ENCODE results near the gene PDE4D.
A peak's percentile ranks its signal among the peaks of the same experiment; 100 is the strongest.

Gene PDE4D

GRCh38 chr5:59732806-59733205 lies 160.7 kb downstream of the PDE4D start:
- Histone ChIP-seq H4K91ac (ENCODE audit: low read depth, low read length, poor library complexity) (no peak overlapping the region), H2BK12ac (ENCODE audit: low read length) (no peak overlapping the region), H2AFZ (ENCODE audit: low read length) (no peak overlapping the region), H2BK120ac (ENCODE audit: low read depth, low read length) (no peak overlapping the region), H3K27me3 (ENCODE audit: control insufficient read depth in 3 of 3, insufficient read depth in 3 of 3, low read depth in 1 of 3, low read length in 3 of 3) (no peaks in the 10 kb centered on the region), H3K4me2 (ENCODE audit: insufficient read depth, low read length, poor library complexity, severe bottlenecking) (no peak overlapping the region), H3K4ac (ENCODE audit: low read length) (no peak overlapping the region), H3K18ac (ENCODE audit: low read length) (no peak overlapping the region), H3K4me1 (ENCODE audit: control insufficient read depth in 2 of 2, insufficient read depth in 1 of 2, low read depth in 1 of 2, low read length in 2 of 2) (peaks cover 3 to 10% of the 10 kb centered on the region in 2 donors), H2BK5ac (ENCODE audit: low read length) (no peak overlapping the region), H2BK15ac (ENCODE audit: low read length) (no peak overlapping the region), H3K14ac (ENCODE audit: low read length) (no peak overlapping the region), H3K4me3 (ENCODE audit: low read length in 2 of 2) (no peak overlapping the region), H3K23ac (ENCODE audit: low read depth, low read length, poor library complexity) (no peak overlapping the region), H3K36me3 (replicated peaks in 1 of 2; ENCODE audit: control insufficient read depth in 2 of 2, insufficient read depth in 2 of 2, low read length in 2 of 2) (no peaks in the 10 kb centered on the region), H3K9me3 (replicated peaks in 1 of 2; ENCODE audit: control insufficient read depth in 2 of 2, insufficient read depth in 1 of 2, low read depth in 1 of 2, low read length in 2 of 2) (no peaks in the 10 kb centered on the region), H3K9ac (ENCODE audit: low read depth, low read length, poor library complexity) (no peak overlapping the region), H3K27ac (replicated peaks; ENCODE audit: low read length) (no peak overlapping the region), H4K8ac (ENCODE audit: low read depth, low read length) (no peak overlapping the region), H2AK5ac (ENCODE audit: low read depth, low read length) (no peak overlapping the region), H3K79me1 (ENCODE audit: low read depth, low read length) (no peaks in the 10 kb centered on the region)
- DNase-seq (ENCODE audit: low spot score), result no peak

GRCh38 chr5:59732301-59732700 lies 161.2 kb downstream of the PDE4D start:
- Histone ChIP-seq H3K27ac (replicated peaks; ENCODE audit: low read length) (no peak overlapping the region), H3K4ac (ENCODE audit: low read length) (no peak overlapping the region), H4K91ac (ENCODE audit: low read depth, low read length, poor library complexity) (no peak overlapping the region), H3K14ac (ENCODE audit: low read length) (no peak overlapping the region), H3K4me3 (ENCODE audit: low read length in 2 of 2) (no peak overlapping the region), H2AK5ac (ENCODE audit: low read depth, low read length) (no peak overlapping the region), H4K8ac (ENCODE audit: low read depth, low read length) (no peak overlapping the region), H2BK5ac (ENCODE audit: low read length) (no peak overlapping the region), H3K9me3 (replicated peaks in 1 of 2; ENCODE audit: control insufficient read depth in 2 of 2, insufficient read depth in 1 of 2, low read depth in 1 of 2, low read length in 2 of 2) (no peaks in the 10 kb centered on the region), H2BK120ac (ENCODE audit: low read depth, low read length) (no peak overlapping the region), H3K9ac (ENCODE audit: low read depth, low read length, poor library complexity) (no peak overlapping the region), H3K4me2 (ENCODE audit: insufficient read depth, low read length, poor library complexity, severe bottlenecking) (no peak overlapping the region), H3K36me3 (replicated peaks in 1 of 2; ENCODE audit: control insufficient read depth in 2 of 2, insufficient read depth in 2 of 2, low read length in 2 of 2) (no peaks in the 10 kb centered on the region), H3K27me3 (ENCODE audit: control insufficient read depth in 3 of 3, insufficient read depth in 3 of 3, low read depth in 1 of 3, low read length in 3 of 3) (no peaks in the 10 kb centered on the region), H3K18ac (ENCODE audit: low read length) (no peak overlapping the region), H2AFZ (ENCODE audit: low read length) (peak overlapping the region; percentile 2), H2BK12ac (ENCODE audit: low read length) (no peak overlapping the region), H3K79me1 (ENCODE audit: low read depth, low read length) (no peaks in the 10 kb centered on the region), H3K4me1 (ENCODE audit: control insufficient read depth in 2 of 2, insufficient read depth in 1 of 2, low read depth in 1 of 2, low read length in 2 of 2) (peaks cover 3 to 10% of the 10 kb centered on the region in 2 donors), H3K23ac (ENCODE audit: low read depth, low read length, poor library complexity) (no peak overlapping the region), H2BK15ac (ENCODE audit: low read length) (no peak overlapping the region)
- no peak for DNase-seq (ENCODE audit: low spot score)
- no CpG with 5 or more reads among the region's 2 CpGs for WGBS, 2 donors (ENCODE audit: extremely low coverage in 2 of 2, insufficient read length in 2 of 2, insufficient replicate concordance in 1 of 2)

- WGBS, 2 donors (ENCODE audit: extremely low coverage in 2 of 2, insufficient read length in 2 of 2, insufficient replicate concordance in 1 of 2), result no CpG with 5 or more reads among the region's 1 CpG
- no peak for DNase-seq (ENCODE audit: low spot score)
- no peak overlapping the region for H3K27ac ChIP-seq (replicated peaks; ENCODE audit: low read length)
Measured at GRCh38 chr5:59731809-59732208, 161.7 kb downstream of the PDE4D start.

GRCh38 chr5:59729820-59730219 lies 163.7 kb downstream of the PDE4D start:
- H4K8ac ChIP-seq (ENCODE audit: low read depth, low read length), result no peak overlapping the region
- no peak overlapping the region for H3K27ac ChIP-seq (replicated peaks; ENCODE audit: low read length)
- WGBS, 2 donors (ENCODE audit: extremely low coverage in 2 of 2, insufficient read length in 2 of 2, insufficient replicate concordance in 1 of 2), result no CpG with 5 or more reads among the region's 2 CpGs
- no peak overlapping the region for H3K4ac ChIP-seq (ENCODE audit: low read length)
- no peak for DNase-seq (ENCODE audit: low spot score)
- H3K9ac ChIP-seq (ENCODE audit: low read depth, low read length, poor library complexity), result no peak overlapping the region
- no peak overlapping the region for H2BK12ac ChIP-seq (ENCODE audit: low read length)
- H3K4me2 ChIP-seq (ENCODE audit: insufficient read depth, low read length, poor library complexity, severe bottlenecking), result no peak overlapping the region
- H2BK5ac ChIP-seq (ENCODE audit: low read length), result no peak overlapping the region
- H4K91ac ChIP-seq (ENCODE audit: low read depth, low read length, poor library complexity), result no peak overlapping the region
- no peak overlapping the region for H2BK15ac ChIP-seq (ENCODE audit: low read length)
- no peaks in the 10 kb centered on the region for H3K9me3 ChIP-seq (replicated peaks in 1 of 2; ENCODE audit: control insufficient read depth in 2 of 2, insufficient read depth in 1 of 2, low read depth in 1 of 2, low read length in 2 of 2)
- no peak overlapping the region for H3K4me3 ChIP-seq (ENCODE audit: low read length in 2 of 2)
- no peak overlapping the region for H2BK120ac ChIP-seq (ENCODE audit: low read depth, low read length)
- no peaks in the 10 kb centered on the region for H3K27me3 ChIP-seq (ENCODE audit: control insufficient read depth in 3 of 3, insufficient read depth in 3 of 3, low read depth in 1 of 3, low read length in 3 of 3)
- H2AFZ ChIP-seq (ENCODE audit: low read length), result no peak overlapping the region
- H2AK5ac ChIP-seq (ENCODE audit: low read depth, low read length), result no peak overlapping the region
- H3K79me1 ChIP-seq (ENCODE audit: low read depth, low read length), result no peaks in the 10 kb centered on the region
- H3K14ac ChIP-seq (ENCODE audit: low read length), result no peak overlapping the region
- H3K36me3 ChIP-seq (replicated peaks in 1 of 2; ENCODE audit: control insufficient read depth in 2 of 2, insufficient read depth in 2 of 2, low read length in 2 of 2), result no peaks in the 10 kb centered on the region
- H3K4me1 ChIP-seq (ENCODE audit: control insufficient read depth in 2 of 2, insufficient read depth in 1 of 2, low read depth in 1 of 2, low read length in 2 of 2), result peaks cover 3 to 10% of the 10 kb centered on the region in 2 donors
- no peak overlapping the region for H3K18ac ChIP-seq (ENCODE audit: low read length)
- H3K23ac ChIP-seq (ENCODE audit: low read depth, low read length, poor library complexity), result no peak overlapping the region

More at GRCh38 chr5:59731809-59732208, 161.7 kb downstream of the PDE4D start:
- H3K18ac ChIP-seq (ENCODE audit: low read length), result no peak overlapping the region
- H2AK5ac ChIP-seq (ENCODE audit: low read depth, low read length), result no peak overlapping the region
- no peaks in the 10 kb centered on the region for H3K9me3 ChIP-seq (replicated peaks in 1 of 2; ENCODE audit: control insufficient read depth in 2 of 2, insufficient read depth in 1 of 2, low read depth in 1 of 2, low read length in 2 of 2)
- no peak overlapping the region for H2BK5ac ChIP-seq (ENCODE audit: low read length)
- peaks cover 3 to 10% of the 10 kb centered on the region in 2 donors for H3K4me1 ChIP-seq (ENCODE audit: control insufficient read depth in 2 of 2, insufficient read depth in 1 of 2, low read depth in 1 of 2, low read length in 2 of 2)
- H3K14ac ChIP-seq (ENCODE audit: low read length), result no peak overlapping the region
- H3K23ac ChIP-seq (ENCODE audit: low read depth, low read length, poor library complexity), result no peak overlapping the region
- no peak overlapping the region for H4K8ac ChIP-seq (ENCODE audit: low read depth, low read length)
- H3K79me1 ChIP-seq (ENCODE audit: low read depth, low read length), result no peaks in the 10 kb centered on the region
- no peak overlapping the region for H3K4me2 ChIP-seq (ENCODE audit: insufficient read depth, low read length, poor library complexity, severe bottlenecking)
- H2BK15ac ChIP-seq (ENCODE audit: low read length), result no peak overlapping the region
- H3K9ac ChIP-seq (ENCODE audit: low read depth, low read length, poor library complexity), result no peak overlapping the region
- H3K4ac ChIP-seq (ENCODE audit: low read length), result no peak overlapping the region
- H4K91ac ChIP-seq (ENCODE audit: low read depth, low read length, poor library complexity), result no peak overlapping the region
- H2BK12ac ChIP-seq (ENCODE audit: low read length), result no peak overlapping the region
- no peak overlapping the region for H3K4me3 ChIP-seq (ENCODE audit: low read length in 2 of 2)
- H2AFZ ChIP-seq (ENCODE audit: low read length), result no peak overlapping the region
- H2BK120ac ChIP-seq (ENCODE audit: low read depth, low read length), result no peak overlapping the region
- no peaks in the 10 kb centered on the region for H3K36me3 ChIP-seq (replicated peaks in 1 of 2; ENCODE audit: control insufficient read depth in 2 of 2, insufficient read depth in 2 of 2, low read length in 2 of 2)
- H3K27me3 ChIP-seq (ENCODE audit: control insufficient read depth in 3 of 3, insufficient read depth in 3 of 3, low read depth in 1 of 3, low read length in 3 of 3), result no peaks in the 10 kb centered on the region
